Left ventricle myocardium inferior (tissue), 1 donor: ENCODE data around the gene CLCF1. TPM values are rescaled to one million over a fixed set of nuclear protein-coding genes. Genes with fewer than 3 reads are reported as not detected.

Source experiments
- DNase-seq: peaks from one replicate; pipeline ENCODE4 v3.0.0-alpha.2; 2020
- H3K27ac ChIP-seq: fragments of 200-600 bp; replicated peaks from 2 replicates; pipeline ENCODE4 v1.8.0; 2021
- H3K27me3 ChIP-seq: fragments of 200-600 bp; 2 replicates; pipeline ENCODE4 v1.8.0; 2021; ENCODE audit warnings: low read depth
- H3K36me3 ChIP-seq: fragments of 200-600 bp; 2 replicates; pipeline ENCODE4 v1.8.0; 2021
- H3K4me1 ChIP-seq: fragments of 200-600 bp; 2 replicates; pipeline ENCODE4 v1.8.0; 2021
- H3K4me3 ChIP-seq: fragments of 200-600 bp; 2 replicates; pipeline ENCODE4 v1.8.0; 2021; ENCODE audit warnings: mild to moderate bottlenecking, moderate library complexity
- H3K9me3 ChIP-seq: fragments of 200-600 bp; replicated peaks from 2 replicates; pipeline ENCODE4 v1.8.0; 2021
- CTCF ChIP-seq: fragments of 200-600 bp; IDR thresholded peaks from 2 replicates; pipeline ENCODE4 v1.8.0; 2021; ENCODE audit warnings: antibody characterized with exemption, mild to moderate bottlenecking, borderline replicate concordance
- intact Hi-C: fragments of 100-400 bp; cut with micrococcal nuclease; formaldehyde crosslinking; loops from one replicate; pipeline ENCODE4 v1.11.0; 2022
- total RNA-seq: library from RNA; stranded (reverse); fragmentation: NEBNext Ultra II Directional; extraction: Animal tissue kit (Norgen Biotek cat#: 25700); gene quantifications from one replicate; pipeline ENCODE4 v1.2.1, GENCODE V29; 2021
- donor health status: DM: no; HTN: yes; CAD: no; lungs with severe emphysema.

CLCF1 gene
- total RNA-seq, 1 donor from 2014 or later: 0.82 TPM

GRCh38 chr11:67365736-67366444 lies 7.5 kb downstream of the CLCF1 start:
- H3K4me3 ChIP-seq: no peak overlapping the region
- H3K4me1 ChIP-seq: peaks cover 34% of the 10 kb centered on the region
- H3K27me3 ChIP-seq: no peaks in the 10 kb centered on the region

GRCh38 chr11:67364783-67365722 lies 8.3 kb downstream of the CLCF1 start:
- peaks cover 30% of the 10 kb centered on the region for H3K4me1 ChIP-seq
- no peaks in the 10 kb centered on the region for H3K36me3 ChIP-seq
- no peak overlapping the region for H3K27ac ChIP-seq
- no peaks in the 10 kb centered on the region for H3K9me3 ChIP-seq
- DNase-seq: no peak
- no peaks in the 10 kb centered on the region for H3K27me3 ChIP-seq
- no peak overlapping the region for H3K4me3 ChIP-seq
- no peak for TF ChIP-seq CTCF
- intact Hi-C loops: no loop called here

More at GRCh38 chr11:67365736-67366444, 7.5 kb downstream of the CLCF1 start:
- no peaks in the 10 kb centered on the region for H3K9me3 ChIP-seq
- DNase-seq: no peak
- no peak for TF ChIP-seq CTCF
- peak overlapping the region; percentile 1 for H3K27ac ChIP-seq
- intact Hi-C loops: no loop called here
- H3K36me3 ChIP-seq: no peaks in the 10 kb centered on the region

- peaks cover 30% of the 10 kb centered on the region for H3K4me1 ChIP-seq
- H3K4me3 ChIP-seq: no peak overlapping the region
- TF ChIP-seq CTCF: no peak
- DNase-seq: no peak
- no peaks in the 10 kb centered on the region for H3K9me3 ChIP-seq
- H3K36me3 ChIP-seq: no peaks in the 10 kb centered on the region
- no peak overlapping the region for H3K27ac ChIP-seq
- no peaks in the 10 kb centered on the region for H3K27me3 ChIP-seq
- intact Hi-C loops: no loop called here
Measured at GRCh38 chr11:67364169-67364568, 9.2 kb downstream of the CLCF1 start.

- H3K27ac ChIP-seq: no peak overlapping the region
- DNase-seq: no peak
- TF ChIP-seq CTCF: no peak
- H3K4me1 ChIP-seq: peaks cover 42% of the 10 kb centered on the region
- no peaks in the 10 kb centered on the region for H3K36me3 ChIP-seq
- no peaks in the 10 kb centered on the region for H3K27me3 ChIP-seq
- H3K9me3 ChIP-seq: no peaks in the 10 kb centered on the region
- H3K4me3 ChIP-seq: no peak overlapping the region
- intact Hi-C loops: no loop called here
Measured at GRCh38 chr11:67357831-67358670, 15.3 kb downstream of the CLCF1 start.

GRCh38 chr11:67356864-67357561 lies 16.4 kb downstream of the CLCF1 start:
- peak; percentile 41 for DNase-seq
- intact Hi-C loops: no loop called here
- no peaks in the 10 kb centered on the region for H3K9me3 ChIP-seq
- no peaks in the 10 kb centered on the region for H3K36me3 ChIP-seq
- H3K4me1 ChIP-seq: peaks cover 52% of the 10 kb centered on the region
- H3K27me3 ChIP-seq: no peaks in the 10 kb centered on the region
- H3K4me3 ChIP-seq: no peak overlapping the region
- TF ChIP-seq CTCF: peak; percentile 95
- H3K27ac ChIP-seq: peak overlapping the region; percentile 99
